ENCODE results near the gene CPNE5. TPM values are rescaled to one million over a fixed set of nuclear protein-coding genes. Genes with fewer than 3 reads are reported as not detected.

The CPNE5 gene
- total RNA-seq = 1 to 10 TPM; 1.5 to 1.8 TPM

DNA sequence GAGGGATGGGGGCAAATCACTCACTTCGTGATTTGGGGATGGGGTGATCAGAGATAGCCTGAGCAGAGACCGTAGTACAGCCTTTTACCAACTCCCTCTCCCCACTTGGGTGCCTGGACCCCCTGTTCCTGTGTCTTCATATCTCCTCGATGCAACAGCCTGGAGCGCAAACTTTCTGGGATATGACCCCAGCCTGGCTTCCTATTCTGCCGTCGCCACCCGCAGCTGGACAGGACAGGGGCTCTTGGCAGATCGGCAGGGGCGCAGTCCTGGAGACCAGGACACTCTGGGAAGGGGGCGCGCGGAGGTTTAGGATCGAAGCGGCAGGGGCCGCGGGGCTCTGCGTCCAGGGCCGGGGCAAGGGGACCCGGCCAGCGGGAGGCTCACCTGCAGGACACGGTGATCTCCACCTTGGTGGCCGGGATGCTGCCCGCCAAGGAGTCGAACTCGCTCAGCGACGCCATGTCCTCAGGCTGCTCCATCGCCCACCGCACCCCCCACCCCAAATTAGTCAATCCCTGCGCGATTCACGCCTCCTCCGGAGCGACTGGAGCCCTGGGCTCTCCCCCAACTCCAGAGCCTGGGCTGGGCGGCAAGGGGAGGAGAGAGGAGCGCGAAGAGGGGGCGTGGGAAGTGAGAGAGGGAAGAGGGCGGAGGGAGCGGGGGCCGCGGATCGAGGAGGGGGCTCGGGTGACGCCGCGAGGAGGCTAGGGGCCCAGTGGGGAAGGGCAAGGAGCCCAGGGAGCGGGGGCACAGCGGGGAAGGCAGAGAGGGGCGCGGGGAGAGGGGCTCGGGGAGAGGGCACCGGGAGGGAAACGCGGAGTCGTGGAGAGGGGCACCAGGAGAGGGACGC lies at the start of gene CPNE5:
Gene CPNE5, minus strand, starts transcription at position 549 of the 853 bp plus-strand sequence. Its CDS starts 67 bp downstream, at position 482.
- Mint-ChIP-seq H3K27me3 (peaks cover 22% of the 10 kb centered on the region), H3K9me3 (no peaks in the 10 kb centered on the region), H3K27ac (no peak within 1 kb of the TSS), H3K36me3 (no peaks in the 10 kb centered on the region), H3K4me3 (peak within 1 kb of the TSS; percentile 72), H3K4me1 (ENCODE audit: low read depth) (peaks cover 8% of the 10 kb centered on the region)
- intact Hi-C loops (cut with micrococcal nuclease) = no loop called here
- POLR2A ChIA-PET = no interaction called here
- CTCF ChIA-PET = interaction anchor here (0.6 kb wide), 1 partner anchor 65 kb away, joined by 4 read pairs; no protein-coding TSS in a partner anchor
- peak; percentile 16 for DNase-seq

GRCh38 chr6:36888115-36888643 lies 48.9 kb upstream of the CPNE5 start:
- no peak for DNase-seq
- ChIA-PET POLR2A (interaction anchor here (0.6 kb wide), 1 partner anchor 269 kb away, joined by 4 read pairs; no protein-coding TSS in a partner anchor), CTCF (interaction anchor here (1.0 to 2.8 kb wide), 3 partner anchors 15 to 273 kb away, joined by 4 to 23 read pairs (median 5); no protein-coding TSS in a partner anchor)
- H3K4me3 Mint-ChIP-seq = no peak overlapping the region
- intact Hi-C loops (cut with micrococcal nuclease) = no loop called here
- no peak overlapping the region for H3K27ac Mint-ChIP-seq
- peaks cover 36% of the 10 kb centered on the region for H3K4me1 Mint-ChIP-seq (ENCODE audit: low read depth)
- H3K27me3 Mint-ChIP-seq = no peaks in the 10 kb centered on the region
- H3K9me3 Mint-ChIP-seq = no peaks in the 10 kb centered on the region
- H3K36me3 Mint-ChIP-seq = peaks cover 1% of the 10 kb centered on the region

DNA sequence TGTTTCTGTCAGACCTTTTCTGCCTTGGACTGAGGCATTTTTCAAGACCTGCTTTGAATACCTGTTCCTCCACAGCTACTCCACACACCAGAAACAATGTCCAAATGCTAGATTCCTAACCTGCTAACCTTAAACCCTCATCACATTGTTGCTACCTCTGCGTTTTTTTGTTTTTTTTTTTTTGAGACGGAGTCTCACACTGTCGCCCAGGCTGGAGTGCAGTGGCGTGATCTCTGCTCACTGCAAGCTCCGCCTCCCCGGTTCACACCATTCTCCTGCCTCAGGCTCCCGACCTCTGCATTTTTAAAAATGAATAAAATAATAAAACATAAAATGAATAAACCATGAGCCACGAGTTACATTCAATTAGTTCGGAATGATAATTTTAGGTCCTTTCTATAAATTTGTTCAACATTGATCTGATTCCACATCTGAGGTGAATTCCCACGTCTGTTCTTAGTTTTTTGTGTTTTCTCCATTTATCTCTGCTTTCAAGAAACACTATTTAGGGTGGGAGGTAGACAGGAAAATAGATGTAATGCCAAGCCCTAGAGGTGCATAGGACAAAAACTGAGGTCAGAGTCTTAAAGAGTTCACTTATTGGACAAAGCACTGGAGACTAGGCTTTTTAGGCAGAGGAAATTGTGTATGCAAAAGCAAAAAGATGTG lies 47.8 kb upstream of the CPNE5 start:
- peak overlapping the region; percentile 50 for H3K27ac Mint-ChIP-seq
- peaks cover 1% of the 10 kb centered on the region for H3K36me3 Mint-ChIP-seq
- intact Hi-C loops (cut with micrococcal nuclease) = no loop called here
- H3K9me3 Mint-ChIP-seq = no peaks in the 10 kb centered on the region
- CTCF ChIA-PET = interaction anchor here (2.5 to 8.5 kb wide), 2 partner anchors 13 to 132 kb away, joined by 93 to 138 read pairs; partner anchors contain the start of gene PPIL1
- H3K4me3 Mint-ChIP-seq = peak overlapping the region; percentile 88
- DNase-seq = no peak
- H3K4me1 Mint-ChIP-seq (ENCODE audit: low read depth) = peaks cover 36% of the 10 kb centered on the region
- POLR2A ChIA-PET = no interaction called here
- no peaks in the 10 kb centered on the region for H3K27me3 Mint-ChIP-seq

DNA sequence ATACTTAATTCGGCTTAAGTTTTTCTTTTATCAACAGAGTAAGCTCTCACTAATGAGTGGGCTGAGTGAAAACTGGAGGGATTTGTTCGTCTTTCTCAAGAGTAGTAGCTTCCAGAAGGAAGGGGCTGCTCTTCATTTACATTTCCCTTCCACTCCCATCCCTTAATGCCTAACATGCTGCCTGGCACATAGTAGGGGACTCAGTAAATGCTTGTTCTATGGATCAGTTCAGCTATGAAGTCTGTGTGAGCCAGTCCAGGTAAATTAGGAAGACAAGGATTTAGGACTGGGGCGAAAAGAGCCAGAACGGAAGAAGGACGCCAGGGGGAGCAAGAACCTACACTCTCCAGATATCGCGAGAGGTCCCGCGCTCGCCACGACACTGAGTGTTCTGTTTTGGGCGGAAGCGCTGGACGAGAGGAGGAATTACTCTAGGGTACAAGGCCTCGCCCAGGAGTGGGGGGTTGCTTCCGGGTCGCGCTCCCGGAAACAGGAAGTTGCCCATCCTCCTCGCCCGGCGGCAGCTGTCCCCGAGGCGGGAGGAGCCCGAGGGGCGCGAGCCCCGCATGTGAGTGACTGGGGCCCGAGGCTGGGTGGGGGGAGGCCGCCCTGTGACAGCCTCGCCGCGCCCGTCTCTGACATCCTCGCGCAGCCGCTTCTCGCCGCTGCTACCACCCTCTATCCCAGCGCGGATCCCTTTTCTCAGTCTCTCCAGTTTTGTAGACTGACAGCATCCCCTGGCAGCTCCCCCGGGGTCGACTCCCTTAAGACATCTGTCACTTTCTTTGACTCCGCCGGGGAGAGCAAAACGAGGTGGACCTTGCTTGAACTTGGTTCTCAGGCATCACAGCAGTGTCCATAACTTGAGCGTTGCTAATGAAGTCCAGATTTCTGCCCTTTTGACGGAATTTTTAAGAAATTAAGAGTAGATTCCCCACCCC lies 46.5 kb upstream of the CPNE5 start, which contains the start of gene C6orf89:
Gene C6orf89, plus strand, starts transcription at position 492 of the 941 bp plus-strand sequence. CDS start 13,493 bp downstream, outside the sequence.
- intact Hi-C loops (cut with micrococcal nuclease) = loop anchor here (1.0 to 2.0 kb wide), 6 partner anchors 10 to 323 kb away; no protein-coding TSS in a partner anchor
- POLR2A ChIA-PET = interaction anchor here (0.6 to 1.7 kb wide), 8 partner anchors 11 to 324 kb away, joined by 3 to 11 read pairs (median 4); partner anchors contain the start of genes MTCH1 and PPIL1

GRCh38 chr6:36884610-36885009 lies 45.4 kb upstream of the CPNE5 start:
- Mint-ChIP-seq H3K9me3 (no peaks in the 10 kb centered on the region), H3K36me3 (no peaks in the 10 kb centered on the region), H3K27ac (no peak overlapping the region), H3K4me1 (ENCODE audit: low read depth) (peaks cover 32% of the 10 kb centered on the region), H3K27me3 (no peaks in the 10 kb centered on the region), H3K4me3 (no peak overlapping the region)
- ChIA-PET CTCF (interaction anchor here (0.8 to 8.5 kb wide), 20 partner anchors 10 to 336 kb away, joined by 3 to 138 read pairs (median 5); partner anchors contain the start of gene PPIL1), POLR2A (interaction anchor here (0.9 to 1.7 kb wide), 3 partner anchors 10 to 134 kb away, joined by 3 to 10 read pairs (median 8); partner anchors contain the start of gene PPIL1)
- intact Hi-C loops (cut with micrococcal nuclease) = loop anchor here (1.0 to 2.0 kb wide), 6 partner anchors 9 to 324 kb away; no protein-coding TSS in a partner anchor
- no peak for DNase-seq

More for the DNA sequence above, 46.5 kb upstream of the CPNE5 start, which contains the start of gene C6orf89:
- CTCF ChIA-PET = interaction anchor here (0.5 to 8.5 kb wide), 37 partner anchors 9 to 391 kb away, joined by 3 to 138 read pairs (median 4); partner anchors contain the start of genes MTCH1 and PPIL1
- Mint-ChIP-seq H3K36me3 (no peaks in the 10 kb centered on the region), H3K9me3 (no peaks in the 10 kb centered on the region), H3K27ac (peak within 1 kb of the TSS; percentile 92), H3K27me3 (no peaks in the 10 kb centered on the region), H3K4me3 (peak within 1 kb of the TSS; percentile 88), H3K4me1 (ENCODE audit: low read depth) (peaks cover 36% of the 10 kb centered on the region)
- peak; percentile 98 for DNase-seq

- peaks cover 22% of the 10 kb centered on the region for H3K36me3 Mint-ChIP-seq
- peak overlapping the region; percentile 98 for H3K4me3 Mint-ChIP-seq
- peaks cover 36% of the 10 kb centered on the region for H3K4me1 Mint-ChIP-seq (ENCODE audit: low read depth)
Measured at GRCh38 chr6:36875250-36875633, 36.0 kb upstream of the CPNE5 start.

DNA sequence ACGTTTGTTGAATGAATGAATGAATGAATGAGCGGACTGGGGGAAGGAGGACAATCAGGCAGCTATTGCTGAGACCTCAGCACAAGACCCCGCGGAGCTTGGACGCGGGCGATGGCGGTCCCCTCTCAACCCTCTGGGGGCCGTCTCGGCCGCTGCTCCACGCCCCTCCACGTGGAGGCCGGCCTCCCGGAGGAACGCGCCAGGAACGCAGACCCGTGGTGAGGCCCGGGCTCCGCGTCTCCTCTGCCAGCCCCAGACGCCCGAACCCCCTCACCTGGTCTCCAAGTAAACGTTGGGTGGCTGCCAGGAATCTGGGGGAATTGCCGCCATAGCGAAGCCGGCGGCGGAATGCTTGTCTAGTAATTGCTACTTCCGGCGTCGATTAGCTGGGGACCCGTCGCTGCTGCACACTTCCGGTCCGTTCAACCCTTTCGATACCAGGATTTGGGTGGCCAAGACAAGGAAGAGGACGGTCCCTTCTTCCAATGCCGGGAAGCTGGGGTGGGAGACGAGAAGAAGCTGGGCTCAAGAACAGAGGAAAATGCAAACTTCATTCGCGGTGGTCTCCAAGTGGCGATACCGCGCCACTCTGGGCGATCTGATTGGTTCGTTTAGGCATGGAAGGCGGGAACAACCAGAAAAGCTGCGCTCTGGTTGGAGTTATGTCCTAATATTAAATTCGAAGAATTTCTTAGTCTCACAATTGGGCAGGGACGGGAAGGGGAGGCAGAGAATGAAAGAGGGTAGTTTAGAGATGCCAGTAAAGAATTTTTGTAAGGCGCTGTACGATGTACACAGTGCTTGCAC lies 35.4 kb upstream of the CPNE5 start, which contains the start of gene PPIL1:
Gene PPIL1, minus strand, starts transcription at position 361 of the 807 bp plus-strand sequence. Its CDS starts 31 bp downstream, at position 330.
- POLR2A ChIA-PET = interaction anchor here (1.1 to 4.4 kb wide), 5 partner anchors 9 to 383 kb away, joined by 3 to 21 read pairs (median 5); partner anchors contain the start of genes C6orf89, MTCH1, TBC1D22B and TMEM217
- CTCF ChIA-PET = interaction anchor here (0.6 to 6.1 kb wide), 20 partner anchors 7 to 297 kb away, joined by 3 to 93 read pairs (median 4); partner anchors contain the start of genes C6orf89 and MTCH1
- H3K9me3 Mint-ChIP-seq = no peaks in the 10 kb centered on the region
- peaks cover 40% of the 10 kb centered on the region for H3K4me1 Mint-ChIP-seq (ENCODE audit: low read depth)
- intact Hi-C loops (cut with micrococcal nuclease) = loop anchor here (1.0 to 5.0 kb wide), 2 partner anchors 11 to 192 kb away; partner anchors contain the start of gene C6orf89
- H3K4me3 Mint-ChIP-seq = peak within 1 kb of the TSS; percentile 98
- peak; percentile 88 for DNase-seq
- peaks cover 2% of the 10 kb centered on the region for H3K27me3 Mint-ChIP-seq
- H3K27ac Mint-ChIP-seq = peak within 1 kb of the TSS; percentile 99
- H3K36me3 Mint-ChIP-seq = peaks cover 27% of the 10 kb centered on the region

More at GRCh38 chr6:36875250-36875633, 36.0 kb upstream of the CPNE5 start:
- H3K27ac Mint-ChIP-seq = peak overlapping the region; percentile 99
- H3K27me3 Mint-ChIP-seq = peaks cover 2% of the 10 kb centered on the region
- intact Hi-C loops (cut with micrococcal nuclease) = loop anchor here (1.0 kb wide), 1 partner anchor 10 kb away; the partner anchor contains the start of gene C6orf89
- CTCF ChIA-PET = interaction anchor here (0.8 to 6.1 kb wide), 13 partner anchors 8 to 296 kb away, joined by 3 to 93 read pairs (median 8); partner anchors contain the start of genes C6orf89 and MTCH1
- H3K9me3 Mint-ChIP-seq = no peaks in the 10 kb centered on the region
- POLR2A ChIA-PET = interaction anchor here (1.1 to 4.4 kb wide), 5 partner anchors 9 to 382 kb away, joined by 3 to 21 read pairs (median 5); partner anchors contain the start of genes C6orf89, MTCH1, TBC1D22B and TMEM217
- no peak for DNase-seq

GRCh38 chr6:36873612-36874442 lies 34.6 kb upstream of the CPNE5 start:
- H3K36me3 Mint-ChIP-seq = peaks cover 32% of the 10 kb centered on the region
- peaks cover 2% of the 10 kb centered on the region for H3K27me3 Mint-ChIP-seq
- peak; percentile 49 for DNase-seq
- no peaks in the 10 kb centered on the region for H3K9me3 Mint-ChIP-seq
- POLR2A ChIA-PET = interaction anchor here (1.1 to 4.4 kb wide), 4 partner anchors 8 to 112 kb away, joined by 3 to 21 read pairs (median 6); partner anchors contain the start of genes C6orf89 and MTCH1
- H3K4me3 Mint-ChIP-seq = peak overlapping the region; percentile 98
- CTCF ChIA-PET = interaction anchor here (0.6 to 6.1 kb wide), 20 partner anchors 8 to 337 kb away, joined by 3 to 93 read pairs (median 4); partner anchors contain the start of genes C6orf89 and MTCH1
- H3K4me1 Mint-ChIP-seq (ENCODE audit: low read depth) = peaks cover 45% of the 10 kb centered on the region
- intact Hi-C loops (cut with micrococcal nuclease) = loop anchor here (5.0 kb wide), 1 partner anchor 192 kb away; no protein-coding TSS in a partner anchor
- peak overlapping the region; percentile 99 for H3K27ac Mint-ChIP-seq

All from activated CD4-positive, alpha-beta memory T cell treated with anti-CD3 and anti-CD28 coated beads for 36 hours (primary cell).